ENCODE measurements around the gene RFTN1.

Gene RFTN1

GRCh38 chr3:16437640-16438039 lies 75.9 kb downstream of the RFTN1 start:
- no peak overlapping the region for H3K4me3 ChIP-seq (replicated peaks in 1 of 2; ENCODE audit: low read depth in 2 of 2, low read length in 2 of 2)
- no peak for DNase-seq (ENCODE audit: low read depth in 2 of 2)
- TF ChIP-seq, protein P1, sequence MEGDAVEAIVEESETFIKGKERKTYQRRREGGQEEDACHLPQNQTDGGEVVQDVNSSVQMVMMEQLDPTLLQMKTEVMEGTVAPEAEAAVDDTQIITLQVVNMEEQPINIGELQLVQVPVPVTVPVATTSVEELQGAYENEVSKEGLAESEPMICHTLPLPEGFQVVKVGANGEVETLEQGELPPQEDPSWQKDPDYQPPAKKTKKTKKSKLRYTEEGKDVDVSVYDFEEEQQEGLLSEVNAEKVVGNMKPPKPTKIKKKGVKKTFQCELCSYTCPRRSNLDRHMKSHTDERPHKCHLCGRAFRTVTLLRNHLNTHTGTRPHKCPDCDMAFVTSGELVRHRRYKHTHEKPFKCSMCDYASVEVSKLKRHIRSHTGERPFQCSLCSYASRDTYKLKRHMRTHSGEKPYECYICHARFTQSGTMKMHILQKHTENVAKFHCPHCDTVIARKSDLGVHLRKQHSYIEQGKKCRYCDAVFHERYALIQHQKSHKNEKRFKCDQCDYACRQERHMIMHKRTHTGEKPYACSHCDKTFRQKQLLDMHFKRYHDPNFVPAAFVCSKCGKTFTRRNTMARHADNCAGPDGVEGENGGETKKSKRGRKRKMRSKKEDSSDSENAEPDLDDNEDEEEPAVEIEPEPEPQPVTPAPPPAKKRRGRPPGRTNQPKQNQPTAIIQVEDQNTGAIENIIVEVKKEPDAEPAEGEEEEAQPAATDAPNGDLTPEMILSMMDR (IDR thresholded peaks at IDR 0.05; ENCODE audit: low read depth, low read length), result no peak

DNA sequence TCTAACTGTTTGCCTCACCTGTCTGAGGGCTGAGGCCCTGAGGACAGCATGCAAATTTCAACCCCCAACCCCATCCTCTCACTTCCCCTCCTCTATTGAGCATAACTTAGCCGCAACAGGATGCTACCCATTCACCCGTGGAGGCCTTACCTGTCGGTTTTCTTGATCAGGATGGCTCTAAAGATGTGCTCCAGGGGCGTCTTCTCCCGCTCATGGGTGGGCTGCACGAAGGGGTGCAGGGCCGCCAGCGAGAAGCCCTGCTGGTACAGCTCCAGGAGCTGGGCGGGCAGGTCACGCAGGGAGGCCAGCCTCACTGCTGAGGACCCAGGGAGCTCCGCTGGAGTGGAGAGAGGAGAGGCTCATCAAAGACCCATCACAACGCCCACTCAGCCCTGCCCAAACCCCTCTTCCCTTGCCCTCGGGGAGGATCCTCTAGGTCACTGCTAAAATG lies 79.8 kb downstream of the RFTN1 start:
- TF ChIP-seq, protein P1 (IDR thresholded peaks at IDR 0.05; ENCODE audit: low read depth, low read length), result no peak
- H3K4me3 ChIP-seq (replicated peaks in 1 of 2; ENCODE audit: low read depth in 2 of 2, low read length in 2 of 2), result no peak overlapping the region
- no peak for DNase-seq (ENCODE audit: low read depth in 2 of 2)

DNA sequence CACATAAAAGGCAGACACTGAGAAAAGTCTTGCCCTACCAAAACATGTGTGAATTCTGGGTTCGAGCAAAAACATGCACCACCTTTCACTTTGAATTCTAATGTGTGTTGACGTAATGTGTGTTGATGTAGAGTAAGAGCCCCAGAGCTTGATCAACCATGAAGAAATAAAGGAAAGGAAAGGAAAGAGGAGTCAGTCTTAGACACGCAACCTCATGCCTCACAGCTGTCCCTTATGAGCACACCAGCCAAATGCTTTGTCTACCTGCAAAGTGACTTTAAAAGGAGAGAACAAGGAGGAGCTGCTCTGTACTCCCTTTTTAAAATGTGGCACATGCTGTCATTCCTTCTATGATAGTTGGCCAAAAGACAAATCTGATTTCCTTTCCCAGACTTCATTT lies 80.8 kb downstream of the RFTN1 start:
- H3K4me3 ChIP-seq (replicated peaks in 1 of 2; ENCODE audit: low read depth in 2 of 2, low read length in 2 of 2), result no peak overlapping the region
- DNase-seq (ENCODE audit: low read depth in 2 of 2), result no peak
- TF ChIP-seq, protein P1 (IDR thresholded peaks at IDR 0.05; ENCODE audit: low read depth, low read length), result no peak

DNA sequence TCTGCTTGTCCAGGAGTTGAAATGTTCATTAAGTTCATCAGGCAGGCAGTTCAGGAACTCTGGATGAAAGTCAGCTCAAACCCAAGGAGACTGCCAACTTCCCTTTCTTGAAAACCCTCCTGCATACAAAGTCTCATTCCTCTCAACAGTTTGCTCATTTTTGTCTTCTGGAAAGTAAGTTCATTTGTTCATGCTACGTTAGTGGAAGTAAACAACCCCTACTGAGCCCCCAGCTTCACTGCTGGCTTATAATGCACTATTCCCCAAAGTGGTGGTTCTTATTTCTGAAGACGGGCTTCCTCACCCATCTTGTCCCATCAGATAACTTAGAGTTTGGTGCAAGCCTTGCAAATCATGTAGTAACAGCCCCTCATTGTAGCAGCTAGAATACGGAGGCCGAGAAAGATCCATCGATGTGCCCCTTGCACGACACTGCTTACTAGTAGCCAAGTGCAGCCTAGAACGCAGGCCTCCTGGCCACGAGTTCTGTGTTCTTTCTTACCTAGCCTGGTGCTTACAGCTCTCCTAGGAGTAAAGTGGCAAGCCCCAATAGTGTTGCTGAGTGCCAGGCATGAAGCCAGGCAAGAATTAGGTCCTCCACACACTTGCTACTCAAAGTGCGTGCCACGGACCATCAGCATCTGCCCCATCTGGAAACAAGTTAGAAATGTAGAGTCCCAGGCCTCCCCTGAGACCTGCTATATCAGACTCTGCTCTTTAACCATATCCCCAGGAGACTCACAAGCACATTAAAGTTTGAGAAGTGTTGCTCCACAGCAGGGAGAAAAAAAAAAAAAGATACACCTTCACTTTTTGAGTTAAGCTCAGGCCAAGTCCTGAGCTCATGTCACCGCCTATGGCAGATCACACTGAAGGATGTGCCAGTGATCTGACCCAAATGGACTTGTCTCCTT lies 82.5 kb downstream of the RFTN1 start:
- H3K4me3 ChIP-seq (replicated peaks in 1 of 2; ENCODE audit: low read depth in 2 of 2, low read length in 2 of 2), result no peak overlapping the region
- no peak for DNase-seq (ENCODE audit: low read depth in 2 of 2)
- TF ChIP-seq, protein P1 (IDR thresholded peaks at IDR 0.05; ENCODE audit: low read depth, low read length), result no peak

DNA sequence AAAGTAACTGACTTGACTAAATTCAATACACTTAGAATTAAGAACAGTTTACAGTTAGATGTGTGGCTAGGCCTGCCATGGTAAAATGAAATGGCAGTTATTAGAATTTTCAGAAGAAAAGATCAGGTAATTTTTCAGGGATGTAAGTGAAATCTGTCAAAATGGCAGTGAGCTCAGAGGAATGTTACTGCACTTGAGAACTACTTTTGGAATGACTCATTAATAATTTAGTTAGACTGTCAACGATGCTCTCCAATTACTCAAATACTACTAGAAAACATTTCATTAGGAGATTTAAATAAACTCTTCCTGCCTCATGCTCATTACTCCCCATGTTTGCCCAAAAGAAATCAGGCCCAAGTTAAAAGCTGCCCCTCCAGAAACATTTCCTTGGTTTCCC lies 84.4 kb downstream of the RFTN1 start:
- TF ChIP-seq, protein P1 (IDR thresholded peaks at IDR 0.05; ENCODE audit: low read depth, low read length), result no peak
- H3K4me3 ChIP-seq (replicated peaks in 1 of 2; ENCODE audit: low read depth in 2 of 2, low read length in 2 of 2), result no peak overlapping the region
- DNase-seq (ENCODE audit: low read depth in 2 of 2), result peak; percentile 19 to 29

- TF ChIP-seq, protein P1 (IDR thresholded peaks at IDR 0.05; ENCODE audit: low read depth, low read length), result no peak
Measured at GRCh38 chr3:16428612-16429011, 84.9 kb downstream of the RFTN1 start.

More at GRCh38 chr3:16428612-16429011, 84.9 kb downstream of the RFTN1 start:
- no peak for DNase-seq (ENCODE audit: low read depth in 2 of 2)
- no peak overlapping the region for H3K4me3 ChIP-seq (replicated peaks in 1 of 2; ENCODE audit: low read depth in 2 of 2, low read length in 2 of 2)
